Astrocyte (in vitro differentiated cells and primary cell): ENCODE results near the gene SCN1B.

Experiments
- CTCF ChIP-seq: IDR thresholded peaks from 2 replicates; pipeline ENCODE4 v1.5.1; 2011; ENCODE audit warnings: low read depth, mild to moderate bottlenecking, inconsistent platforms, low read length, moderate library complexity; ENCODE audit not compliant: insufficient read depth
- EZH2 ChIP-seq: IDR thresholded peaks from 2 replicates; pipeline ENCODE4 v1.6.1; 2012; ENCODE audit warnings: mild to moderate bottlenecking, low read length, inconsistent platforms; ENCODE audit not compliant: insufficient read depth

GRCh38 chr19:35033067-35034004, 3.1 kb downstream of the SCN1B start:
- TF ChIP-seq CTCF (no peak), EZH2 (no peak)
